Motor neuron (in vitro differentiated cells): ENCODE results near the gene KHDRBS1. TPM values are rescaled to one million over a fixed set of nuclear protein-coding genes. Genes with fewer than 3 reads are reported as not detected.
"Not testable (repeated sequence)": the region's sequence is repeated elsewhere in the genome, so short reads cannot be mapped to it uniquely, and the experiment has no call there.

ENCODE experiments used
- ATAC-seq, 8 experiments: fragments of 200-7000 bp; cut with Tn5 transposase; replicated peaks in 6 of 8; 2 replicates each; pipeline ENCODE4 v1.8.0; 2021; ENCODE audit warnings: mild to moderate bottlenecking in 8 of 8, moderate library complexity in 8 of 8
- H3K27ac ChIP-seq, 2 donors: fragments of 250-450 bp; sonication (Bioruptor Pico); 2 replicates each; pipeline ENCODE4 v1.9.0; 2021; ENCODE audit warnings: antibody characterized with exemption in 2 of 2, mild to moderate bottlenecking in 2 of 2, moderate library complexity in 1 of 2
- H3K4me1 ChIP-seq, 2 donors: fragments of 250-450 bp; sonication (Bioruptor Pico); replicated peaks in 1 of 2; 2 replicates each; pipeline ENCODE4 v1.6.1; 2021; ENCODE audit warnings: antibody characterized with exemption in 2 of 2, mild to moderate bottlenecking in 2 of 2, moderate library complexity in 1 of 2
- H3K4me3 ChIP-seq, 5 donors: fragments of 250-450 bp; sonication (Bioruptor Pico); 2 replicates each; pipeline ENCODE4 v1.9.0; 2021; ENCODE audit warnings: antibody characterized with exemption in 5 of 5, mild to moderate bottlenecking in 5 of 5, moderate library complexity in 4 of 5
- WGBS, 10 experiments: fragments of 450-650 bp; shearing (Covaris generic); methylation state at CpG; one replicate each; pipeline ENCODE4 v1.0.0; 2022; 5-methylcytosine and 5-hydroxymethylcytosine counted together
- in situ Hi-C, 9 experiments: fragments of 400-800 bp; cut with MboI; loops; one replicate each; pipeline ENCODE4 v1.15.0; 2021; ENCODE audit warnings: low sequenced_read_pairs in 9 of 9, low pct_unique_long_range_greater_than_20kb in 2 of 9; ENCODE audit not compliant: unreplicated experiment in 9 of 9
- total RNA-seq, 8 experiments: library from RNA; unstranded; fragments of 300-600 nt; gene quantifications; 2 replicates each; pipeline versions ENCODE4 v1.2.3 to v1.2.4, GENCODE V29; 2022

KHDRBS1 gene
- total RNA-seq, 8 experiments from 2014 or later: 41.9 to 242 (median 141) TPM

DNA sequence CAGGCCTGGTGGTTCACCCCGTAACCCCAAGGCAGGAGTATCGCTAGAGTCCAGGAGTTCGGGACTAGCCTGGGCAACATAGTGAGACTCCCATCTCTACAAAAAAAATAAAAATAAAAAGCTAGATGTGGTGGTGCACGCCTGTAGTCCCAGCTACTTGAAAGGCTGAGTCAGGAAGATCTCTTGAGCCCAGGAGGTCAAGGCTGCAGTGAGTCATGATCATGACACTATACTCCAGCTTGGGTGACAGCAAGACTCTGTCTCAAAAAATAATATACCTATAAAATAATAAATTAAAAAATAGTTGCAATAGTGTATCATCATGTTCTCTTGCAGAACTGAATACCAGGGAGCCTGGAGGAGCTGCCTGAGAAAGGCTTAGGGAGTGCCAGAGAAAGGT lies 39.2 kb downstream of the KHDRBS1 start:
- Histone ChIP-seq H3K27ac (no peak overlapping the region), H3K4me1 (no peaks in the 10 kb centered on the region), H3K4me3 (no peak overlapping the region)
- in situ Hi-C loops: no loop called here
- WGBS, 10 experiments: 95 to 100% (median 100%) methylated on average over 1 to 4 of the region's 4 CpGs; no CpG with 5 or more reads in 2 of the 10 experiments
- ATAC-seq: peak in 1 of 8 experiments; percentile 25

DNA sequence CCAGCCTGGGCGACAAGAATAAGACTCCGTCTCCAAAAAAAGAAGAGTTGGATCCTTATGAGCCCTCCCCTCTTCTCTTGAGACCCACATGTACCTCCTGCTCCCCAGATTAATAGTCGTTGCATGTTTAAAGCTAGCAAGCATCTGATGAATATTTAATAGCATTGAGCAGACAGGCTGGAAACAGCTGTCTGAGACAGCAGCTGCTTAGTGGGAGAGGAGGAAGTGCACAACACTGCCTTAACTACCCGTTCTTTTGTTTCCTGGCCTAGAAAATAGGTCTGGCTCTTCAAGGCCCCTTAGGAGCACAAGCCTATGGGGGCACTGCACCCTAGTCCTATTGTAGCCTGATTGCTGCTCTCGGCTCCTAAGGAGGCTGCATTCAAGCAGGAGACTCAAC lies 41.7 kb downstream of the KHDRBS1 start:
- no peak overlapping the region for H3K27ac ChIP-seq

DNA sequence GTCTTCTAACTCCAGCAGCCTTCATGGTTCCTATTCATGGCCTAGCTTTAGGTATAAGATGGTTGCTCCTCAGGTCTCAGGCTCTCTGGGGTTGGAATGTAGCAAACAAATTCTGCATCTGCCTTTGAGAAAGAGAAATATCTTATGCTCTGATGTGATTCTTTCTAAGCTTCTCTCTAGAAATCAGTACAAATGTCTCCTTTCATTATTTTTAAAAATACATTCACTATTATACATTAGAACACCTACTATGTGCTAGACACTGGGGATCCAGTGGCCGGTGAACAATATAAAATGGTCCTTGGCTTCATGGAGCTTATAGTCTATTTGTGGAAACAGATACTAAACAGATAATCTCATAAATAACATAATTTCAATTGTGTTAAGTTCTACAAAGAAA lies 42.9 kb downstream of the KHDRBS1 start:
- ATAC-seq: no peak
- H3K4me3 ChIP-seq: no peak overlapping the region
- in situ Hi-C loops: no loop called here
- peaks cover 11 to 20% of the 10 kb centered on the region in 2 donors for H3K4me1 ChIP-seq
- no peak overlapping the region for H3K27ac ChIP-seq
- 80 to 100% (median 100%) methylated on average over 1 of the region's 1 CpG; no CpG with 5 or more reads in 3 of the 10 experiments for WGBS, 10 experiments

More for the DNA sequence above, 41.7 kb downstream of the KHDRBS1 start:
- ATAC-seq: no peak
- in situ Hi-C loops: no loop called here
- peaks cover 3 to 8% of the 10 kb centered on the region in 2 donors for H3K4me1 ChIP-seq
- WGBS, 10 experiments: 60 to 100% (median 91%) methylated on average over 2 to 5 of the region's 5 CpGs; no CpG with 5 or more reads in 2 of the 10 experiments
- no peak overlapping the region for H3K4me3 ChIP-seq

DNA sequence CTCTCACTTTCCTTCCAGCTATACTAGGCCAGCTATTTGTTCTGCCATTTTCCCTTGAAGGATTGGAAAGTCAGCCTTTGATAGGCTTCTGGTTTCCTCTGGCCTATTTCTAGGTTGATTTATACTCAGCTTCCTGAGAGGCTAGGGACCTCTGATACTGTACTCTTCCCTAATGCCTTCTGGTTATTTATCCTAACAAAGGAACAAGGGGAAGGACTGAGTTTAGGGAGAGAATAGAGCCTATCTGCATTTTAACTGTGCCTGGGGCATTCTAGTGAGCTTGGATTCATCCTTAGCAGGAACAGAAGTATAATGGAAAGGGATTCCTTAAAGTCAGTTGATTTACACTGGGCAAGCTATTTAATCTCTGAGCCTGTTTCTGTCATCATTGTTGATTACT lies 47.2 kb downstream of the KHDRBS1 start:
- H3K4me1 ChIP-seq: peaks cover 29 to 41% of the 10 kb centered on the region in 2 donors
- peak in 1 of 8 experiments; percentile 6 for ATAC-seq
- no peak overlapping the region for H3K4me3 ChIP-seq
- no peak overlapping the region for H3K27ac ChIP-seq
- in situ Hi-C loops: no loop called here

DNA sequence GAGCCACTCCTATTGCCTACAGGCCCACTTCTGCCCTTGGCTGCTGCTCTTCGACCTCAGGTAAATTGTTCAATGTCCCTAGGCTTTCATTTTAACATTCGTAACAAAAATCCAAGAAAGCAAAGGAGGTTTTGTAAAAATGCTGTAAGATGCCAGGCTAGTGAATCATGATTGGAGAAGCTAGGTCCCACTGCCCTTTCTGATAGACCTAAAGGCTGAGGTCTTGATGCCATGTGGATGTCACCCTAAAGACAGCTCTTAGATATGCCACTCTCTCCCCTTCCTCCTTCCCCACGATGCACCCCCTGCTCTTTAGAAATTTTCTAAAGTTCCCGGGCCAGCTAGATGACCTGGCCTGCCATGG lies 49.2 kb downstream of the KHDRBS1 start:
- ATAC-seq: peak in 4 of 8 experiments; percentile 0 to 4 (median 3)
- in situ Hi-C loops: no loop called here
- WGBS, 10 experiments: 44 to 100% (median 84%) methylated on average over 1 to 4 of the region's 4 CpGs; no CpG with 5 or more reads in 2 of the 10 experiments
- Histone ChIP-seq H3K27ac (peak overlapping the region; percentile 68 to 80), H3K4me1 (peaks cover 29 to 41% of the 10 kb centered on the region in 2 donors), H3K4me3 (no peak overlapping the region)

DNA sequence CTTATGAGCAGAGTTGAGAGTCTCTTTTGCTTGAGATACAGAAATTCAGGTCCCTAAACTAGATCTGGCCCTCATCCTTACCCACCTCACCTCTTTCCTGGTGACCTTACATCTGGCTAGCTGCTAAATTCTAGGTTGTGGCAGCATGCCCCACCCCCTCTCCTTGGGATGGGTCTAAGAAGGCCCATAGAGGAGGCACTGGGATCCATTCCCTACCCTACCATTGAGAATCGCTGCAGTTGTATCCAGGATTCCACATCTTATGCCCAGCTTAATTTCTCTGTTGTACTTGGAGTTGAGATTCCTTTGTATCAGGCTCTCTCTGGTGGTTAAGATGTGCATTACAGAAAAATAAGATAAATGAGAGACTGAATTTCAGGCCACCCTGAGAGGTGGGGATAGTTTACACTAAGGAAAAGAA lies 49.6 kb downstream of the KHDRBS1 start:
- H3K27ac ChIP-seq: peak overlapping the region; percentile 68 to 80
- H3K4me3 ChIP-seq: no peak overlapping the region
- in situ Hi-C loops: no loop called here
- H3K4me1 ChIP-seq: peaks cover 29 to 41% of the 10 kb centered on the region in 2 donors
- 33 to 100% (median 86%) methylated on average over 1 of the region's 1 CpG; no CpG with 5 or more reads in 5 of the 10 experiments for WGBS, 10 experiments
- ATAC-seq: peak in 6 of 8 experiments; percentile 1 to 46 (median 26)

DNA sequence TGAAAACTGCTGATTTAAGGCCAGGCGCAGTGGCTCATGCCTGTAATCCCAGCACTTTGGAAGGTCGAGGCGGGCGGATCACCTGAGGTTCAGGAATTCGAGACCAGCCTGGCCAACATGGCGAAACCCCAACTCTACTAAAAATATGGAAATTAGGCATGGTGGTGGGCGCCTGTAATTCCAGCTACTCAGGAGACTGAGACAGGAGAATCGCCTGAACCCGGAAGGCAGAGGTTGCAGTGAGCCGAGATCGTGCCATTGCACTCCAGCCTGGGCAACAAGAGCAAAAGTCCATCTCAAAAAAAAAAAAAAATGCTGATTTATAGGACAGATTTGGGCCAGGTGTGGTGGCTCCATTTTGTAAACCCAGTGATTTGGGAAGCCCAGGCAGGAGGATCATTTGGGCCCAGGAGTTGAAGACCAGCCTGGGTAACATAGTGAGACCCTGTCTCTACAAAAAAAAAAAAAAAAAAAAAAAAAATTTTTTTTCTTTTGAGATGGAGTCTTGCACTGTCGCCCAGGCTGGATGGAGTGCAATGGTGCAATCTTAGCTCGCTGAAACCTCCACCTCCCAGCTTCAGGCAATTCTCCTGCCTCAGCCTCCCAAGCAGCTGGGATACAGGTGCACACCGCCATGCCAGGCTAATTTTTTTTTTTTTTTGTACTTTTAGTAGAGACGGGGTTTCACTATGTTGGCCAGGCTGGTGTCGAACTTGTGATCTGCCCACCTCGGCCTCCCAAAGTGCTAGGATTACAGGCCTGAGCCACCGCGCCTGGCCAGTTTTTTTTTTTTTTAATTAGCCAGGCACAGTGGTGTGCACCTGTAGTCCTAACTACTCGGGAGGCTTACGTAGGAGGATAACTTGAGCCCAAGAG lies 52.2 kb downstream of the KHDRBS1 start:
- WGBS, 10 experiments: 40 to 90% (median 82%) methylated on average over 1 to 20 of the region's 21 CpGs; no CpG with 5 or more reads in 3 of the 10 experiments
- H3K4me3 ChIP-seq: not testable (repeated sequence)

DNA sequence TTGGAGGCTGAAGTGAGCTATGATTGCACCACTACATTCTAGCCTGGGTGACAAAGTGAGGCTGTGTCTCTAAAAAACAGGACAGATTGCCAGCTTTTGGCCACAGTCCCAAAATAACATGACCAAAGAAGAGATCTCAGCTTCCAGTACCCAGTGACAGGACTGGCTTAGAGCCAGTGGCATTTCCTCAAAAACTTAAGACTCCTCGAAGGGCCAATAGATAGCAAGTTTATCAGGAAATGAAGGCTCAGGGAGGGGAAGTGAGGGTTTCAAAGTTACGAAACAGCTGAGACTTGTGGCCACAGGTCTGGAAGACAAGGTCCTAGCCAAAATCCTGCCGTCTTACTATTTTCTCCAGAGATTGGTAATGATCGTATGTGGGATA lies 52.8 kb downstream of the KHDRBS1 start:
- no peak overlapping the region for H3K27ac ChIP-seq
- WGBS, 10 experiments: 3 to 100% (median 71%) methylated on average over 2 to 4 of the region's 4 CpGs; no CpG with 5 or more reads in 1 of the 10 experiments
- H3K4me1 ChIP-seq: peaks cover 19 to 23% of the 10 kb centered on the region in 2 donors
- no peak for ATAC-seq
- in situ Hi-C loops: no loop called here
- H3K4me3 ChIP-seq: no peak overlapping the region

More for the DNA sequence above, 52.2 kb downstream of the KHDRBS1 start:
- peaks cover 22 to 28% of the 10 kb centered on the region in 2 donors for H3K4me1 ChIP-seq
- in situ Hi-C loops, ATAC-seq, H3K27ac ChIP-seq: not testable (repeated sequence)

DNA sequence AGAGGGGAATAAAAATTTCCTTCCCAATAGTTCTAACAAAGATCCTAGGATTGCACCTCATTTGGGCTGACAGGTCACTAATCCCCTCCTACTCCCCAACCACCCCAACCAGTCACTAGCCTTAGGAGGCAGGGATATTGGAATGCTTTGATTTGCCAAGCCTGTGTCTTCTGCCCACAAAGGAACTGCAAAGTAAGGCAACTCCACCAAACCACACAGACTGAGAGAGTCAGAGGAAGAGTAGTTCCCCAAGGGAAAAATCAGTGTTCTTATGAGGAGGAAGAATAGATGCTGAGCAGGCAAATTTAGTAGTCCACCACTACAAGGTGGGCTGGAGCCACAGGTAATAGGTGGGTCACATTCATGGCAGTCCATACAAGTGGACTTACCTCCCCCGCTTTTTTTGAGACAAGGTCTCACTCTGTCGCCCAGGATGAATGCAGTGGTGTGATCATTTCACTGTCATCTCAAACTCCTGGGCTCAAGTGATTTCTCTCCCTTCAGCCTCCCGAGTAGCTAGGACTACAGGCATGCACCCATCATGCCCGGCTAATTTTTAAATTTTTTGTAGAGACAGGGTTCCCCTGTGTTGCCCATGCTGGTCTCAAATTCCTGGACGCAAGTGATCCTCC lies 55.4 kb downstream of the KHDRBS1 start:
- H3K4me1 ChIP-seq: peaks cover 9 to 12% of the 10 kb centered on the region in 2 donors
- WGBS, 10 experiments: 0 to 100% (median 81%) methylated on average over 1 to 5 of the region's 5 CpGs; no CpG with 5 or more reads in 1 of the 10 experiments
- ATAC-seq: no peak
- in situ Hi-C loops: no loop called here
- H3K4me3 ChIP-seq: no peak overlapping the region
- H3K27ac ChIP-seq: no peak overlapping the region

DNA sequence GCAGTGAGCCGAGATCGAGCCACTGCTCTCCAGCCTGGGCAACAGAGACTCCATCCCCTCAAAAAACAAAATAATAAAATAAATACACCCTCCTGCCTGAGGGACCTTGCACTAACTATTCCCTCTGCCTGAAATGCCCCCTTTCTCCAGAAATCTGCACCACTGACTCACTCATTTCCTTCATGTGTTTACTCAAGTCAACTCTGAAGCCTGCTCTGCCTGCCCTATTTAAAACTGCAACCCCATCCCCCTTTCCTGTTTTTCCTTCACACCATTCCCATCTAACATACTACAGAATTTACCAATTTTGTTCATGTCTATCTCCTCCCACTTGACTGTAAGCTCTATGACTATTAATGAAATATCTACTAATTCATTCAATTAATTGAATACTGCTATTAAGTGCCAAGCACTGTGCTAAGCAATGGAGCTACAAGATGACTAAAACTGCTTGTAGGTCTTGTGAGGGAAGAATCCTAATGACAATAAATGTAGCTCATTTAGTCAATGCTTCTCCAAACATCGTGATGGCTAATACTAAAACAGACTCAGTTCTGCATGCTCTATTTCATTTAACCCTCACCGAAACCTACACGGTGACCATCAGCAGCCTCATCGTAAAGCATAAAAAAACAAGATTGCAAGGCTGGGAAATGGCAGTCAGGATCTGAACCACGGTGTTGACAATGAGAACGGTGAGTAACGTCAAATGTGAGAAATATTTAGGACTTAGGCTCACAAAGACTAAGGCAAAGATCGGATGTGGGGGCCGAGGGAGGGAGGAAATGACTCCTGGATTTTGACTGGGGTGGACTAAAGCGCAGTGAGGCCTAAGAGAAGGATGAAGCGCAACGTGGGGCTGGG lies 58.3 kb downstream of the KHDRBS1 start:
- WGBS, 10 experiments: 0 to 25% (median 8%) methylated on average over 1 to 11 of the region's 14 CpGs
- no peak for ATAC-seq
- in situ Hi-C loops: no loop called here
- Histone ChIP-seq H3K4me3 (peak overlapping the region; percentile 59 to 85 (median 69)), H3K27ac (peak overlapping the region; percentile 95 to 98), H3K4me1 (peaks cover 13 to 15% of the 10 kb centered on the region in 2 donors)

DNA sequence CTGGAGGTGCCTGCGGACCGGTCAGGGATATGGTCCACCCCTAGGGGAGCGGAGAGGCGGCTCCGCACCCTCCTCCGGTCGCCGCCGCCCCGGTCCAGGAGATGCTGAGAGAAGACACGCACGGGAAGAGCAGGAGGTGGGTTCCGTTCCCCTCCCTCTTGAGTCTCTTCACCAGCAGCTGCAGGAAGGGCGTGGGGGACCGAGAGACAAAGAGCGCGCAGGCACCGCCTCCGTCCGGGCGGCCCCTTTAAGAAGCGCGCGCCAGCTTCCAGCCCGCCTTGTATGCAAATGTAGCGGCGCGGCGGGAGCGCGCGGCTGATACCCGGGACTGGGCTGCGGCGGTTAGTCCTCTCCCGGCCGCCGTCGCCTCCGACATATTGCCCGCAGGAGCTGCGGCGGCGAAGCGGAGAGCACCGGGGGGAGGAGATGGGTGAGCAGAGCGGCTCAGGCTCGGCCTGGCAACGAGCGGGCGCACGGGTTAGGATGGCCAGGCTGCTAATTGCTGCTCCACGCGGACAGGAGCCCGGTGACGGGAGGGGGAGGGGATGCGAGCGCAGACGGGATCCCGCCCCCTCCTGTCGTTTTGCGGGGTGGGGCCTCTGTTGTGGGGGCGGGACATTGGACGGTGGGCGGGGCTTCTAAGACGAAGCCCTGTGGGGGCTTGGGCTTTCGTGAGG lies 59.1 kb downstream of the KHDRBS1 start, which contains the start of gene TMEM39B:
TSS of gene TMEM39B (plus strand) at position 318 of the 677 bp plus-strand sequence. CDS start at position 427, 109 bp downstream.
- peak; percentile 79 to 90 (median 84) for ATAC-seq

More for the DNA sequence above, 59.1 kb downstream of the KHDRBS1 start, which contains the start of gene TMEM39B:
- in situ Hi-C loops: no loop called here
- 0 to 1% (median 0%) methylated on average over 2 to 21 of the region's 67 CpGs; no CpG with 5 or more reads in 7 of the 10 experiments for WGBS, 10 experiments
- Histone ChIP-seq H3K4me3 (peak within 1 kb of the TSS; percentile 59 to 85 (median 69)), H3K4me1 (peaks cover 13 to 15% of the 10 kb centered on the region in 2 donors), H3K27ac (peak within 1 kb of the TSS; percentile 95 to 98)
